ENCODE measurements around the gene ARHGEF6. TPM values are rescaled to one million over a fixed set of nuclear protein-coding genes. Genes with fewer than 3 reads are reported as not detected.

Gene ARHGEF6, protein sequence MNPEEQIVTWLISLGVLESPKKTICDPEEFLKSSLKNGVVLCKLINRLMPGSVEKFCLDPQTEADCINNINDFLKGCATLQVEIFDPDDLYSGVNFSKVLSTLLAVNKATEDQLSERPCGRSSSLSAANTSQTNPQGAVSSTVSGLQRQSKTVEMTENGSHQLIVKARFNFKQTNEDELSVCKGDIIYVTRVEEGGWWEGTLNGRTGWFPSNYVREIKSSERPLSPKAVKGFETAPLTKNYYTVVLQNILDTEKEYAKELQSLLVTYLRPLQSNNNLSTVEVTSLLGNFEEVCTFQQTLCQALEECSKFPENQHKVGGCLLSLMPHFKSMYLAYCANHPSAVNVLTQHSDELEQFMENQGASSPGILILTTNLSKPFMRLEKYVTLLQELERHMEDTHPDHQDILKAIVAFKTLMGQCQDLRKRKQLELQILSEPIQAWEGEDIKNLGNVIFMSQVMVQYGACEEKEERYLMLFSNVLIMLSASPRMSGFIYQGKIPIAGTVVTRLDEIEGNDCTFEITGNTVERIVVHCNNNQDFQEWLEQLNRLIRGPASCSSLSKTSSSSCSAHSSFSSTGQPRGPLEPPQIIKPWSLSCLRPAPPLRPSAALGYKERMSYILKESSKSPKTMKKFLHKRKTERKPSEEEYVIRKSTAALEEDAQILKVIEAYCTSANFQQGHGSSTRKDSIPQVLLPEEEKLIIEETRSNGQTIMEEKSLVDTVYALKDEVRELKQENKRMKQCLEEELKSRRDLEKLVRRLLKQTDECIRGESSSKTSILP
- total RNA-seq: 10 to 100 TPM in 1 of 4 donors, 1 to 10 TPM in 2, under 1 TPM in 1; 0.61 to 10.5 (median 2.9) TPM

DNA sequence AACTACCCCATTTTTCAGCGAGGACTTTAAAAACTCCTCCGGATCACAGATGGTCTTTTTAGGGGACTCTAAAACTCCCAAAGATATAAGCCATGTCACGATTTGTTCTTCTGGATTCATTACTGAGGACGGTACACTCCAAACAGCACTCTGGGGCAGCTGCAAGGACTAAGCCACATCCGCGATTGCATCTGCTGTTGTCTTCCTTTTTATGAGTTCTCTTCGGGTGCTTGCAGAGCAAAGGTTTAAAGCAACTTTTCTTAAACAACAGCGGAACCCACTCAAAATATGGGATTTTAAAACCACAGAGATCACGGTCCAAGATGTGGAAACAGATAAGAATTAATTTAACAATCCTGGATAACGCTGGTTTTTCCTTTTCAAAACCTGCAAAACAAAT, at the start of gene ARHGEF6:
ARHGEF6 (minus strand) TSS at position 170 of the 400 bp plus-strand sequence; CDS start at position 120, 50 bp downstream.
- H3K27me3 ChIP-seq: no peaks in the 10 kb centered on the region
- WGBS, 2 donors: 29 to 57% methylated on average over 1 to 10 of the region's 10 CpGs
- peak within 1 kb of the TSS in 3 of 4 donors; percentile 27 to 44 (median 29) for H3K4me3 ChIP-seq
- no peaks in the 10 kb centered on the region for H3K9me3 ChIP-seq
- H3K4me1 ChIP-seq: no peaks in the 10 kb centered on the region
- intact Hi-C loops (cut with DNase I): no loop called here
- DNase-seq: no peak
- H3K27ac ChIP-seq: peak within 1 kb of the TSS in 3 of 4 donors; percentile 25 to 65 (median 46)
- TF ChIP-seq, protein P1, sequence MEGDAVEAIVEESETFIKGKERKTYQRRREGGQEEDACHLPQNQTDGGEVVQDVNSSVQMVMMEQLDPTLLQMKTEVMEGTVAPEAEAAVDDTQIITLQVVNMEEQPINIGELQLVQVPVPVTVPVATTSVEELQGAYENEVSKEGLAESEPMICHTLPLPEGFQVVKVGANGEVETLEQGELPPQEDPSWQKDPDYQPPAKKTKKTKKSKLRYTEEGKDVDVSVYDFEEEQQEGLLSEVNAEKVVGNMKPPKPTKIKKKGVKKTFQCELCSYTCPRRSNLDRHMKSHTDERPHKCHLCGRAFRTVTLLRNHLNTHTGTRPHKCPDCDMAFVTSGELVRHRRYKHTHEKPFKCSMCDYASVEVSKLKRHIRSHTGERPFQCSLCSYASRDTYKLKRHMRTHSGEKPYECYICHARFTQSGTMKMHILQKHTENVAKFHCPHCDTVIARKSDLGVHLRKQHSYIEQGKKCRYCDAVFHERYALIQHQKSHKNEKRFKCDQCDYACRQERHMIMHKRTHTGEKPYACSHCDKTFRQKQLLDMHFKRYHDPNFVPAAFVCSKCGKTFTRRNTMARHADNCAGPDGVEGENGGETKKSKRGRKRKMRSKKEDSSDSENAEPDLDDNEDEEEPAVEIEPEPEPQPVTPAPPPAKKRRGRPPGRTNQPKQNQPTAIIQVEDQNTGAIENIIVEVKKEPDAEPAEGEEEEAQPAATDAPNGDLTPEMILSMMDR (IDR thresholded peaks at IDR 0.05): no peak
- TF ChIP-seq POLR2A (IDR thresholded peaks at IDR 0.05): peak in 1 of 4 donors; percentile 12
- no peaks in the 10 kb centered on the region for H3K36me3 ChIP-seq

DNA sequence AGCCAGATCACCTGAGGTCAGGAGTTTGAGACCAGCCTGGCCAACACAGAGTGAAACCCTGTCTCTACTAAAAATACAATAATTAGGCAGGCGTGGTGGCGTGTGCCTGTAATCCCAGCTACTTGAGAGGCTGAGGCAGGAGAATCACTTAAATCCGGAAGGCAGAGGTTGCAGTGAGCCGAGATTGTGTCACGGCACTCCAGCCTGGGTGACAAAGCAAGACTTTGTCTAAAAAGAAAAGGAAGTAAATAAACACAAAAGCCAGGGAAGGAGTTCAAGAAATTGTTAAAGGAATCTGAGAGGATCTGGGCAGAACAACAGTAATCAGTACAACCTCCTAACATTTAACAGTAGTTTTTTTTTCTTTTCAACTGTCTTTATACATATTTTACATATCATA, 48.7 kb upstream of the ARHGEF6 start:
- H3K4me3 ChIP-seq: no peak overlapping the region
- peak overlapping the region in 1 of 4 donors; percentile 9 for H3K27ac ChIP-seq
- H3K27me3 ChIP-seq: no peaks in the 10 kb centered on the region
- TF ChIP-seq, protein P1 (IDR thresholded peaks at IDR 0.05): no peak
- no peak for TF ChIP-seq POLR2A (IDR thresholded peaks at IDR 0.05)
- intact Hi-C loops (cut with DNase I): no loop called here
- no peaks in the 10 kb centered on the region for H3K36me3 ChIP-seq
- DNase-seq: no peak
- no peaks in the 10 kb centered on the region for H3K9me3 ChIP-seq
- WGBS, 2 donors: 68 to 79% methylated on average over 5 of the region's 5 CpGs
- no peaks in the 10 kb centered on the region for H3K4me1 ChIP-seq

DNA sequence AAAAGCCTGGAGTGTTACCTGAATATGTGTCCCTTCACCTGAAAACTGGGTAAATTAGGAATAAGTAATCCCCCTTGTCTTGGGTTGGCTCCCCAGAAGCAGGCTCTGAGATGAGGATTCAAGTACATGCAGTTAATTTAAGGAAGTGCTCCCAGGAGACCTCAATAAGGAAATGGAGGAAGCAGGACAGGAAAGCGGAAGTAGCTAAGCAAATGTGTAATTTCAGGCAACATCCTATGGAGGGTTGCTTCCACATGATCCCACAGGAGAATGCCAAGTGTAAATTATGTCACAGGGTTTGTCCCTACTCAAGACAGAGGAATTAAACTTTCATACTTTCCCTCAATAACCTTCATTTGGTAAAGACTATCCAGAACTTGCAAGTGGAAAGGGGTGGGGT, 48.1 kb upstream of the ARHGEF6 start:
- H3K27ac ChIP-seq: no peak overlapping the region
- no peaks in the 10 kb centered on the region for H3K36me3 ChIP-seq
- no peaks in the 10 kb centered on the region for H3K27me3 ChIP-seq
- no peaks in the 10 kb centered on the region for H3K9me3 ChIP-seq
- intact Hi-C loops (cut with DNase I): no loop called here
- H3K4me3 ChIP-seq: no peak overlapping the region
- H3K4me1 ChIP-seq: no peaks in the 10 kb centered on the region
- TF ChIP-seq POLR2A (IDR thresholded peaks at IDR 0.05): no peak
- WGBS, 2 donors: 85 to 100% methylated on average over 1 of the region's 1 CpG
- DNase-seq: no peak

DNA sequence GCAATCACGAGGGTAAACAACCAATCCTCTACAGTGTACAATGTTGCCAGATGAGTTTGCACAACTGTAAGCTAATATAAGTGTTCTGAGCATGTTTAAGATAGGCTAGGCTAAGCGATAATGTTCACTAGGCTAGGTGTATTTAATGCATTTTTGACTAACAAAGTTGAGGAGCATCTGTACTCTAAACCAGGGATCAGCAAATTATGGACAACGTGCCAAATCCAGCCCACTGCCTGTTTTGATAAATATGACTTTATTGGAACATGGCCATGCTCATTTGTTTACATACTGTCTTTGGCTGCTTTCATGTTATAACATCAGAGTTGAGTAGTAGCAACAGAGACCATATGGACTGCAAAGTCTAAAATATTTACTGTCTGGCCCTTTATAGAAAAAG, 46.3 kb upstream of the ARHGEF6 start:
- no peak for TF ChIP-seq POLR2A (IDR thresholded peaks at IDR 0.05)
- TF ChIP-seq, protein P1 (IDR thresholded peaks at IDR 0.05): no peak
- intact Hi-C loops (cut with DNase I): no loop called here
- H3K36me3 ChIP-seq: no peaks in the 10 kb centered on the region

DNA sequence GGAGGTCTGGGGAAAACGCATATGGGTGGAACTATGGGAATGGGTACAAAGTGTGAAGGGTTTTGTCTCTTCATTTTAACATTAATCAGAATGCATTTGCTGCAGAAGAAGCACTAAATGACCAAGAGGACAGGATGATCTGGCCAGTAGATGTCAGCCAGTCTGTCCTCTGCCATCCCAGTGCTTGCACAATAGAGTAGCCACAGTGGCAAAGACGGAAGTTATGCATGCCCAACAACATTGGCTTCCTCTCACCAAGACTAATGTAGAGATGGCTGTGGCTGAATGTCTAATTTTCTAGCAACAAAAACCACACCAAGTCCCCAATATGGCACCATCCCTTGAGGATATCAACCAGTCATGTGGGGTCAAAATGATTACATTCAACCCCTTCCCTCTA, 45.0 kb upstream of the ARHGEF6 start:
- TF ChIP-seq, protein P1 (IDR thresholded peaks at IDR 0.05): no peak
- TF ChIP-seq POLR2A (IDR thresholded peaks at IDR 0.05): no peak
- H3K4me1 ChIP-seq: no peaks in the 10 kb centered on the region
- no peak overlapping the region for H3K27ac ChIP-seq
- intact Hi-C loops (cut with DNase I): no loop called here
- H3K9me3 ChIP-seq: no peaks in the 10 kb centered on the region
- no peaks in the 10 kb centered on the region for H3K27me3 ChIP-seq
- H3K4me3 ChIP-seq: no peak overlapping the region
- DNase-seq: no peak
- WGBS, 2 donors: 87 to 93% methylated on average over 2 of the region's 2 CpGs
- H3K36me3 ChIP-seq: no peaks in the 10 kb centered on the region

More for the DNA sequence above, 46.3 kb upstream of the ARHGEF6 start:
- no peak overlapping the region for H3K27ac ChIP-seq
- H3K4me1 ChIP-seq: no peaks in the 10 kb centered on the region
- H3K9me3 ChIP-seq: no peaks in the 10 kb centered on the region
- no peak overlapping the region for H3K4me3 ChIP-seq
- H3K27me3 ChIP-seq: no peaks in the 10 kb centered on the region
- DNase-seq: no peak
- 32 to 48% methylated on average over 3 of the region's 3 CpGs for WGBS, 2 donors
